Measurements from ENCODE around the gene MEF2D.

The MEF2D gene

DNA sequence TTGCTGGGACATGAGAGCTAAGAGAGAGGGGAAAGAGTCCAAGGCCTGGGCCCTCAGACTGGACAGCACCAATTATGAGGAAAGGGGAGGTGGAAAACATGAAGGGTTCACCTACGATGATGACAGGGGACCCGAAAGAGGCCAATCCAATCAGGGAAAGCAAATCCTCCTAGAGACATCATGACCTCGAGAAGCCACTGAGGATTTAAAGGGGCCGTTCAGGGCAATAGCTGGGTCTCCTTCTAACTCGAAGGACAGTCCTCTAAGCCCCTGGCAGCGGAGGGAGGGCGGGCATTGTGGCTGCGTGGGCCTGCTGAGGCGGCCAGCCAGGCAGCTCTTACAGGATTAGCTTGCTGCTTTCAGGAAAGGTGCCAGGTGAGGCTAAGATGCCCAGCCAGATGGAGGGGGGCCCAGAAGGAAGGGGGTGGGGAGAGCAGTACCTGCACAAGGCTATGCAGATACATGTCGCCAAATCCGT lies 7.4 kb downstream of the MEF2D start:
- ChIA-PET CTCF (interaction anchor here (14.8 to 17.6 kb wide), 2 partner anchors 4 to 7 kb away, joined by 270 read pairs; partner anchors contain the start of gene MEF2D), POLR2A (interaction anchor here (3.9 kb wide), 1 partner anchor 10 kb away, joined by 31 read pairs; the partner anchor contains the start of gene MEF2D)
- H3K4me3 ChIP-seq (ENCODE audit: low read depth, low read length) = no peak overlapping the region
- TF ChIP-seq, protein P1, sequence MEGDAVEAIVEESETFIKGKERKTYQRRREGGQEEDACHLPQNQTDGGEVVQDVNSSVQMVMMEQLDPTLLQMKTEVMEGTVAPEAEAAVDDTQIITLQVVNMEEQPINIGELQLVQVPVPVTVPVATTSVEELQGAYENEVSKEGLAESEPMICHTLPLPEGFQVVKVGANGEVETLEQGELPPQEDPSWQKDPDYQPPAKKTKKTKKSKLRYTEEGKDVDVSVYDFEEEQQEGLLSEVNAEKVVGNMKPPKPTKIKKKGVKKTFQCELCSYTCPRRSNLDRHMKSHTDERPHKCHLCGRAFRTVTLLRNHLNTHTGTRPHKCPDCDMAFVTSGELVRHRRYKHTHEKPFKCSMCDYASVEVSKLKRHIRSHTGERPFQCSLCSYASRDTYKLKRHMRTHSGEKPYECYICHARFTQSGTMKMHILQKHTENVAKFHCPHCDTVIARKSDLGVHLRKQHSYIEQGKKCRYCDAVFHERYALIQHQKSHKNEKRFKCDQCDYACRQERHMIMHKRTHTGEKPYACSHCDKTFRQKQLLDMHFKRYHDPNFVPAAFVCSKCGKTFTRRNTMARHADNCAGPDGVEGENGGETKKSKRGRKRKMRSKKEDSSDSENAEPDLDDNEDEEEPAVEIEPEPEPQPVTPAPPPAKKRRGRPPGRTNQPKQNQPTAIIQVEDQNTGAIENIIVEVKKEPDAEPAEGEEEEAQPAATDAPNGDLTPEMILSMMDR (IDR thresholded peaks at IDR 0.05; ENCODE audit: insufficient read depth, low read length, missing control alignments) = no peak
- no peak for DNase-seq (ENCODE audit: low read depth, low spot score)

DNA sequence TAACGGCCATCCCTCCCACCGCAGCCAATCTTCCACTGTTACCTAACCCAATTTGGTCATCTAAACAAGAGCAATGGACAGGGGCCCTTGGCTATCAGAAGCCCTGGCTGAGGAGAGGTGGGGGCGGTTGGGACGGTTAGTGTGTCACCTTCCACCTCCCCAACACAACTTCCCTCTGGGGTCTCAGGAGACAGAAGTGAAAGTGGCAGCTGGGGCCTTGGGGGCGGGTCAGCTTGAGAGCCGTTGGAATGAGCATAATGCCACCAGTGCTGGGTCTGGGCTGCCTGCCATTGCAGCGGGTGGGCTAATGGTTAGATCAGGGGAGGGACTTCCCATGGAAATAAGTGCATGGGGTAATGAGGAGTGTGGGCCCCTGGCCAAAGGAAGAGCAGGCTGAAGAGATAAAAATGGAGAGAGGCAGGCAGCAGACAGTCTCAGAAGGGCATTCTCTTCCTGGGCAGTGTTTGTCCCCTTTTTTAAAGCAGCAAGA lies 7.9 kb downstream of the MEF2D start:
- CTCF ChIA-PET = interaction anchor here (1.1 to 17.6 kb wide), 3 partner anchors 4 to 32 kb away, joined by 3 to 270 read pairs (median 270); partner anchors contain the start of gene MEF2D

DNA sequence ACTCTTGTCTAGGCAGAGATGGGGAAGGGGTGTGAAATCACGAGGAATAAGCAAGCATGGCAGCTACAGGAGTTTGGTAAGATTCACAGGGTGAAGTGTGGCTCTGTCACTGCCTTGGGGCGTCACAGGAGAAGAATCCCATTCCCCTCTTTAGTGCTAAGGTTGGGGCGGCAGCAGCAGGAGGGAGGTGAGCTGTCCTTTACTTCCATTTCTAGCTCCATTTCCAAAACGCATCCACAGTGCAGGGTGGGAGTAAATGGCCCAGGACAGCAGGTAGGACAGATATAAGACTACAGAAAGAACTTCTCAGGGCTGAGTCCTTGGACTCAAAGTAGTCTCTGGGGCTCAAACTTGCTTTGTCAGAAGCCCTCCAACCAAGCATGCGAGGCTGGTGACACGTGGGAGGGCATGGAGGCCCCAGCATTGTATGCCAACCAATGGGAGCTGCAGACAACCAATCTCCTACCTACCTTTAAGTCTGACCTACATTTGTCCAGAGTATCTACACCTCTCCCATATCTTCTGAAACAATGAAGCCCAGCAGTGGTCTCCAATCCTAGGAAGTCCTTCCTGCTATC lies 8.5 kb downstream of the MEF2D start:
- no peak for DNase-seq (ENCODE audit: low read depth, low spot score)
- POLR2A ChIA-PET = interaction anchor here (3.9 kb wide), 1 partner anchor 11 kb away, joined by 31 read pairs; the partner anchor contains the start of gene MEF2D
- no peak overlapping the region for H3K4me3 ChIP-seq (ENCODE audit: low read depth, low read length)
- TF ChIP-seq, protein P1 (IDR thresholded peaks at IDR 0.05; ENCODE audit: insufficient read depth, low read length, missing control alignments) = no peak
- CTCF ChIA-PET = interaction anchor here (1.1 to 17.6 kb wide), 3 partner anchors 5 to 33 kb away, joined by 3 to 270 read pairs (median 270); partner anchors contain the start of gene MEF2D

More for the DNA sequence above, 7.9 kb downstream of the MEF2D start:
- DNase-seq (ENCODE audit: low read depth, low spot score) = no peak
- TF ChIP-seq, protein P1 (IDR thresholded peaks at IDR 0.05; ENCODE audit: insufficient read depth, low read length, missing control alignments) = no peak
- no peak overlapping the region for H3K4me3 ChIP-seq (ENCODE audit: low read depth, low read length)
- POLR2A ChIA-PET = interaction anchor here (3.9 kb wide), 1 partner anchor 10 kb away, joined by 31 read pairs; the partner anchor contains the start of gene MEF2D

GRCh38 chr1:156491151-156491949 lies 9.2 kb downstream of the MEF2D start:
- H3K4me3 ChIP-seq (ENCODE audit: low read depth, low read length) = no peak overlapping the region

DNA sequence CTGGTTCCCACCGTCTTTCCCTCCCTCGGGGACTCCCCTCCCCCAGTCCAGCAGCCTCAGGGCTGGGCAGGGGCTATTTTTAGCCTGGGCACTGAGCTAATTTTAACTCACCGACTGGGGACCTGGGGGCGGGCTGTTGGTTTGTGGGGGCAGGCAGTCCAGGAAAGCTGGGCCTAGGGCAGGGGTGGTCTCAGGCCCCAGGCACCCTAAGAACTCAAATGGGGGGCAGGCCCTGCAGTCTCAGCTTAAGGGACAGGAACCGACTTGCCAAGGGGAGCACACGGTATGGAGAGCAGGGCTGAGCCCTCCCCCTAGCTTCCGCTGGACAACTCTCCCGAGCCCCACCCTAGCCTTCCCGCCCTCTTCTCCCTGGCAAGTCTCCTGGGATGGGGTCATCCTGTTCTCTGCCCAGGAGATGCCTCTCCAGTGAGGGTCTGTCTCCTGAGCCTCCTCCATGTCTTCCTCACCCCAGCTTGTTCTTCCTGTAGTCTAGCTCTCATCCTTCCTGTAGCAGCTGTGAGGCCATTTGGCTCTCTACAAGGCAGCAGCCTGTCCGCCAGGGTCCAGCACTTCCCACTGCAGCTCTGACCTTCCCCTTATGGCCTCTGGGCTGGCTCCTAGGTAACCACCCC lies 10.1 kb downstream of the MEF2D start:
- TF ChIP-seq, protein P1 (IDR thresholded peaks at IDR 0.05; ENCODE audit: insufficient read depth, low read length, missing control alignments) = peak; percentile 16
- H3K4me3 ChIP-seq (ENCODE audit: low read depth, low read length) = peak overlapping the region; percentile 32
- no peak for DNase-seq (ENCODE audit: low read depth, low spot score)
- ChIA-PET POLR2A (interaction anchor here (0.7 to 3.9 kb wide), 3 partner anchors 8 to 105 kb away, joined by 3 to 31 read pairs (median 6); partner anchors contain the start of gene MEF2D), CTCF (interaction anchor here (0.8 to 17.6 kb wide), 10 partner anchors 4 to 169 kb away, joined by 3 to 270 read pairs (median 3); partner anchors contain the start of gene MEF2D)

More at GRCh38 chr1:156491151-156491949, 9.2 kb downstream of the MEF2D start:
- DNase-seq (ENCODE audit: low read depth, low spot score) = no peak
- TF ChIP-seq, protein P1 (IDR thresholded peaks at IDR 0.05; ENCODE audit: insufficient read depth, low read length, missing control alignments) = no peak
- CTCF ChIA-PET = interaction anchor here (0.7 to 17.6 kb wide), 7 partner anchors 5 to 168 kb away, joined by 3 to 270 read pairs (median 3); partner anchors contain the start of gene MEF2D
- POLR2A ChIA-PET = interaction anchor here (0.7 to 3.9 kb wide), 3 partner anchors 8 to 104 kb away, joined by 3 to 31 read pairs (median 6); partner anchors contain the start of gene MEF2D

Data from AG04449 (cell line).